ENCODE measurements around the gene ARNT2. TPM values are rescaled to one million over a fixed set of nuclear protein-coding genes. Genes with fewer than 3 reads are reported as not detected.

The ARNT2 gene
- total and polyA plus RNA-seq, 4 donors: 2.0 to 12.2 (median 5.5) TPM

- H3K27me3 ChIP-seq (ENCODE audit: control insufficient read depth in 3 of 3, insufficient read depth in 3 of 3, low read length in 2 of 3): no peaks in the 10 kb centered on the region
- H3K9me3 ChIP-seq (ENCODE audit: control insufficient read depth in 4 of 4, insufficient read depth in 3 of 4, low read length in 3 of 4): no peaks in the 10 kb centered on the region
- no peak overlapping the region for H3K9ac ChIP-seq (ENCODE audit: insufficient read depth in 1 of 2, low read length in 2 of 2)
- no peak for TF ChIP-seq CTCF (IDR thresholded peaks at IDR 0.05; ENCODE audit: control extremely low read depth, extremely low read depth)
- H3K4me1 ChIP-seq (ENCODE audit: control insufficient read depth in 5 of 5, insufficient read depth in 5 of 5, low read length in 5 of 5): peaks cover 0 to 31% (median 4%) of the 10 kb centered on the region in 5 donors
- H3K27ac ChIP-seq (ENCODE audit: low read depth in 1 of 2, low read length in 1 of 2): no peak overlapping the region
- H3K4me3 ChIP-seq: no peak overlapping the region
- DNase-seq (no peak), ATAC-seq (ENCODE audit: insufficient read depth, low FRiP score) (no peak)
- 83 to 88% methylated on average over 4 of the region's 4 CpGs for WGBS, 2 donors
- H3K36me3 ChIP-seq (ENCODE audit: control insufficient read depth in 4 of 4, insufficient read depth in 4 of 4, low read length in 4 of 4): peaks cover 0 to 6% (median 2%) of the 10 kb centered on the region in 4 donors
These were observed 1.3 kb downstream of the ARNT2 start for GRCh38 chr15:80405554-80405850.

GRCh38 chr15:80405970-80406369 is 1.8 kb downstream of the ARNT2 start:
- Histone ChIP-seq H3K27ac (ENCODE audit: low read depth in 1 of 2, low read length in 1 of 2) (no peak overlapping the region), H3K36me3 (ENCODE audit: control insufficient read depth in 4 of 4, insufficient read depth in 4 of 4, low read length in 4 of 4) (peaks cover 0 to 6% (median 2%) of the 10 kb centered on the region in 4 donors), H3K9ac (ENCODE audit: insufficient read depth in 1 of 2, low read length in 2 of 2) (no peak overlapping the region), H3K27me3 (ENCODE audit: control insufficient read depth in 3 of 3, insufficient read depth in 3 of 3, low read length in 2 of 3) (no peaks in the 10 kb centered on the region), H3K4me3 (no peak overlapping the region), H3K9me3 (ENCODE audit: control insufficient read depth in 4 of 4, insufficient read depth in 3 of 4, low read length in 3 of 4) (no peaks in the 10 kb centered on the region), H3K4me1 (ENCODE audit: control insufficient read depth in 5 of 5, insufficient read depth in 5 of 5, low read length in 5 of 5) (peaks cover 0 to 32% (median 4%) of the 10 kb centered on the region in 5 donors)
- 83 to 88% methylated on average over 2 of the region's 2 CpGs for WGBS, 2 donors
- DNase-seq (no peak), ATAC-seq (ENCODE audit: insufficient read depth, low FRiP score) (no peak)
- no peak for TF ChIP-seq CTCF (IDR thresholded peaks at IDR 0.05; ENCODE audit: control extremely low read depth, extremely low read depth)

- WGBS, 2 donors: 60 to 70% methylated on average over 1 of the region's 1 CpG
- Histone ChIP-seq H3K27me3 (ENCODE audit: control insufficient read depth in 3 of 3, insufficient read depth in 3 of 3, low read length in 2 of 3) (no peaks in the 10 kb centered on the region), H3K27ac (ENCODE audit: low read depth in 1 of 2, low read length in 1 of 2) (no peak overlapping the region), H3K36me3 (ENCODE audit: control insufficient read depth in 4 of 4, insufficient read depth in 4 of 4, low read length in 4 of 4) (peaks cover 0 to 6% (median 2%) of the 10 kb centered on the region in 4 donors), H3K9me3 (ENCODE audit: control insufficient read depth in 4 of 4, insufficient read depth in 3 of 4, low read length in 3 of 4) (no peaks in the 10 kb centered on the region), H3K4me1 (ENCODE audit: control insufficient read depth in 5 of 5, insufficient read depth in 5 of 5, low read length in 5 of 5) (peaks cover 0 to 30% (median 4%) of the 10 kb centered on the region in 5 donors), H3K4me3 (no peak overlapping the region), H3K9ac (ENCODE audit: insufficient read depth in 1 of 2, low read length in 2 of 2) (no peak overlapping the region)
- ATAC-seq (ENCODE audit: insufficient read depth, low FRiP score): no peak
- TF ChIP-seq CTCF (IDR thresholded peaks at IDR 0.05; ENCODE audit: control extremely low read depth, extremely low read depth): no peak
- DNase-seq: no peak
These were observed 7.7 kb downstream of the ARNT2 start for GRCh38 chr15:80411788-80412288.
